GM19351 (cell line): ENCODE measurements around the gene GPR142.

Experiments used
- ATAC-seq: cut with Tn5 transposase; IDR thresholded peaks from one replicate; pipeline ENCODE4 v1.9.1; 2021; ENCODE audit warnings: mild to moderate bottlenecking, moderate library complexity; ENCODE audit not compliant: unreplicated experiment

Gene GPR142

GRCh38 chr17:74417178-74418045 lies 50.1 kb downstream of the GPR142 start:
- no peak for ATAC-seq

GRCh38 chr17:74419928-74420411 lies 52.7 kb downstream of the GPR142 start:
- ATAC-seq = no peak
